CD4-positive, alpha-beta memory T cell (primary cell): ENCODE results near the gene SLC6A17. TPM values are rescaled to one million over a fixed set of nuclear protein-coding genes. Genes with fewer than 3 reads are reported as not detected.

Experiments used
- CTCF ChIA-PET: fragments of 350-600 bp; sonication (Branson Sonifier 250); formaldehyde crosslinking; loops from one replicate; lab custom pipeline; 2021; ENCODE audit warnings: inconsistent platforms; ENCODE audit not compliant: partially characterized antibody; lab: Charles Lee
- POLR2A ChIA-PET: fragments of 350-600 bp; sonication (Branson Sonifier 250); formaldehyde crosslinking; loops from one replicate; lab custom pipeline; 2021; ENCODE audit not compliant: partially characterized antibody; lab: Charles Lee
- DNase-seq, 5 donors: peaks; one replicate each; pipeline versions ENCODE4 v3.0.0 to v3.0.0-alpha.2; 2020 to 2022; ENCODE audit warnings: mixed read lengths in 1 of 5
- H3K27ac ChIP-seq: one replicate; pipeline ENCODE4 v1.7.0; 2013; ENCODE audit warnings: low read depth, low read length
- H3K27me3 ChIP-seq: 2 replicates; pipeline ENCODE4 v1.7.0; 2013; ENCODE audit warnings: mild to moderate bottlenecking, low read length, moderate library complexity; ENCODE audit not compliant: insufficient read depth
- H3K36me3 ChIP-seq: 2 replicates; pipeline ENCODE4 v1.7.0; 2013; ENCODE audit warnings: mild to moderate bottlenecking, low read length, moderate library complexity; ENCODE audit not compliant: insufficient read depth
- H3K4me1 ChIP-seq: 2 replicates; pipeline ENCODE4 v1.7.0; 2013; ENCODE audit warnings: mild to moderate bottlenecking, low read length, moderate library complexity; ENCODE audit not compliant: insufficient read depth
- H3K4me3 ChIP-seq, 2 donors: one replicate each; pipeline ENCODE4 v1.7.0; 2013; ENCODE audit warnings: low read length in 2 of 2, mild to moderate bottlenecking in 1 of 2
- H3K9me3 ChIP-seq, 2 donors: one replicate each; pipeline ENCODE4 v1.7.0; 2013; ENCODE audit warnings: low read length in 2 of 2, control low read depth in 1 of 2; ENCODE audit not compliant: control insufficient read depth in 1 of 2
- H3K27ac Mint-ChIP-seq, 7 donors: one replicate each; pipeline ENCODE4 v1.8.0; 2020 to 2021; ENCODE audit warnings: mixed read lengths in 7 of 7, mild to moderate bottlenecking in 6 of 7, inconsistent platforms in 3 of 7, moderate library complexity in 3 of 7
- H3K27me3 Mint-ChIP-seq, 2 donors: one replicate each; pipeline ENCODE4 v1.8.0; 2020 to 2021; ENCODE audit warnings: mixed read lengths in 2 of 2
- H3K36me3 Mint-ChIP-seq, 2 donors: one replicate each; pipeline ENCODE4 v1.8.0; 2020 to 2021; ENCODE audit warnings: mixed read lengths in 2 of 2, inconsistent platforms in 1 of 2, mild to moderate bottlenecking in 1 of 2
- H3K4me1 Mint-ChIP-seq, 4 donors: one replicate each; pipeline ENCODE4 v1.8.0; 2020 to 2021; ENCODE audit warnings: mixed read lengths in 4 of 4, mild to moderate bottlenecking in 1 of 4
- H3K4me3 Mint-ChIP-seq, 8 donors: one replicate each; pipeline ENCODE4 v1.8.0; 2020 to 2021; ENCODE audit warnings: mixed read lengths in 8 of 8, mild to moderate bottlenecking in 7 of 8, moderate library complexity in 6 of 8, inconsistent platforms in 3 of 8
- H3K9me3 Mint-ChIP-seq, 8 donors: one replicate each; pipeline ENCODE4 v1.8.0; 2020 to 2021; ENCODE audit warnings: mixed read lengths in 8 of 8, mild to moderate bottlenecking in 5 of 8, inconsistent platforms in 3 of 8, moderate library complexity in 1 of 8
- intact Hi-C: fragments of 100-400 bp; cut with micrococcal nuclease; formaldehyde crosslinking; loops from one replicate; pipeline ENCODE4 v1.15.1; 2023
- polyA plus RNA-seq, 2 donors: library from polyadenylated mRNA; unstranded; fragments of 300-500 nt; fragmentation: Illumina TruSeq; gene quantifications; one replicate each; pipeline ENCODE4 v1.2.3, GENCODE V29; 2021
- total RNA-seq, 2 experiments: library from RNA; stranded (reverse); gene quantifications; one replicate each; pipeline ENCODE4 v1.2.3, GENCODE V29; 2021

The SLC6A17 gene
- total and polyA plus RNA-seq, 4 experiments from 2014 or later: not detected

DNA sequence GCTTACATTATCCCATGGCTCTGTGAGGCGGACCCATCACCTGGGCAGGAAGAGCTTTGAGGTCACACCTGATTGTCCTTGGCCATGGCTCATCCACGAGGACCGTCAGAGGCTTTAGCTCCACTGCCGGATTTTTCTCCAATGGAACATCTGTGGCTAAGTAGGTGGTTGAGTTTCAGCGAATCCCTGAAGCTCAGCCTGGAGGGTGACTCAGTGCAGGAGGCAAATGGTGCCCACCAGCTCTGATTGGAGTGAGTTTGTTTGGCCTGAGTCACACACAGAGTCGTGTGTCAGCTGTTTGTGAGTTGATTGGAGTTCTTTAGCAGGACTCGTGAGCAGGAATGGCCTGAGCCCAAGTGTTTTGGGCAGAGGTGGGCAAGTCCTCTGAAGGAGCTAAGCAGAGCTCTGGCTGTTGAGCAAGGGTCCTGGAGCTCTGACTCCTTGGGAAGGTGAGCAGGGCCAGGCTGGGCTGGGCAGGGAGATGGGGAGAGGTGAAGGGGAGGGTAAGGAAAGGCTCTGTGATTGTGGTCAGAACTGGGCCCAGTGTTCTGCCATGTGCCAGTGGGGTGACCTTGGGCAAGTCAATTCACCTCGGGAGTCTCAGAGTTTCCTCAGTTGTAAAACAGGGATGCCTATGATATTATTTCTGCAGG lies 2.0 kb downstream of the SLC6A17 start:
- H3K9me3 Mint-ChIP-seq: peaks cover 0 to 7% (median under 1%) of the 10 kb centered on the region in 8 donors
- no peak overlapping the region for H3K4me3 Mint-ChIP-seq
- no peaks in the 10 kb centered on the region for H3K36me3 Mint-ChIP-seq
- Histone ChIP-seq H3K27me3 (peaks cover 20% of the 10 kb centered on the region), H3K27ac (no peak overlapping the region), H3K4me3 (no peak overlapping the region), H3K9me3 (no peaks in the 10 kb centered on the region), H3K36me3 (no peaks in the 10 kb centered on the region), H3K4me1 (no peaks in the 10 kb centered on the region)
- no peak for DNase-seq
- no peak overlapping the region for H3K27ac Mint-ChIP-seq
- POLR2A ChIA-PET: interaction anchor here (0.6 kb wide), 1 partner anchor 9 kb away, joined by 3 read pairs; no protein-coding TSS in a partner anchor
- CTCF ChIA-PET: interaction anchor here (1.4 kb wide), 1 partner anchor 16 kb away, joined by 3 read pairs; no protein-coding TSS in a partner anchor
- peaks cover 49 to 54% of the 10 kb centered on the region in 2 donors for H3K27me3 Mint-ChIP-seq
- H3K4me1 Mint-ChIP-seq: peaks cover 2 to 8% (median 2%) of the 10 kb centered on the region in 4 donors
- intact Hi-C loops: no loop called here

DNA sequence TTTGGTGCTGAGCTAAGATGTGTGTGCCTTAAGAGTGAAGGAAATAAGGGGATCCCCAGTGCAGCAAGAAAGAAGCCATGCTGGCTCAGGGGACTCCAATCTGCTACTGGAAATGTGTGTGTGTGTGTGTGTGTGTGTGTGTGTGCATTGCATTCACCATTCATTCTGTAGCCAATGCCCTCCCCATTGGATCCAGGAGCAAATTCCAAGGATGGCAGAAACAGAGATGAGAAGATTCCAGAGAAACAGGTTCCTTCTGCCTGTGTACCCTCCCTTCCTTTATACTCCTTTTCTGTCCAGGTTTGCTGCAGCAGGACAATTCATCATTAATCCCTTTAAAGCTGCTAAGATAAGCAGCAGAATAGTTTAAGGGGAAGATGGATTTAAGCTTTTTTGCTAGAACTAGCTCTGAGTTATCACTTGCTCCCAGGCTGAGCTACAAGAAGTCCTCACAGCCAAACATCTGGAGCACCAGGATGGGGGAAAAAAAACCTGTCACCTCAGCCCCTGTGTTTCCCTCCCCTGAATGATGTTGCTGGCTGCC lies 3.2 kb downstream of the SLC6A17 start:
- H3K27ac ChIP-seq: no peak overlapping the region
- DNase-seq: no peak
- H3K4me1 ChIP-seq: no peaks in the 10 kb centered on the region
- CTCF ChIA-PET: interaction anchor here (0.7 kb wide), 1 partner anchor 1284 kb away, joined by 5 read pairs; no protein-coding TSS in a partner anchor
- Mint-ChIP-seq H3K9me3 (peaks cover 0 to 9% (median 3%) of the 10 kb centered on the region in 8 donors), H3K4me1 (peaks cover 2 to 8% (median 2%) of the 10 kb centered on the region in 4 donors), H3K4me3 (no peak overlapping the region), H3K27me3 (peaks cover 53 to 57% of the 10 kb centered on the region in 2 donors), H3K36me3 (peaks cover 0 to 3% of the 10 kb centered on the region in 2 donors), H3K27ac (no peak overlapping the region)
- H3K9me3 ChIP-seq: no peaks in the 10 kb centered on the region
- intact Hi-C loops: no loop called here
- POLR2A ChIA-PET: no interaction called here
- no peak overlapping the region for H3K4me3 ChIP-seq
- H3K36me3 ChIP-seq: no peaks in the 10 kb centered on the region
- peaks cover 20% of the 10 kb centered on the region for H3K27me3 ChIP-seq

DNA sequence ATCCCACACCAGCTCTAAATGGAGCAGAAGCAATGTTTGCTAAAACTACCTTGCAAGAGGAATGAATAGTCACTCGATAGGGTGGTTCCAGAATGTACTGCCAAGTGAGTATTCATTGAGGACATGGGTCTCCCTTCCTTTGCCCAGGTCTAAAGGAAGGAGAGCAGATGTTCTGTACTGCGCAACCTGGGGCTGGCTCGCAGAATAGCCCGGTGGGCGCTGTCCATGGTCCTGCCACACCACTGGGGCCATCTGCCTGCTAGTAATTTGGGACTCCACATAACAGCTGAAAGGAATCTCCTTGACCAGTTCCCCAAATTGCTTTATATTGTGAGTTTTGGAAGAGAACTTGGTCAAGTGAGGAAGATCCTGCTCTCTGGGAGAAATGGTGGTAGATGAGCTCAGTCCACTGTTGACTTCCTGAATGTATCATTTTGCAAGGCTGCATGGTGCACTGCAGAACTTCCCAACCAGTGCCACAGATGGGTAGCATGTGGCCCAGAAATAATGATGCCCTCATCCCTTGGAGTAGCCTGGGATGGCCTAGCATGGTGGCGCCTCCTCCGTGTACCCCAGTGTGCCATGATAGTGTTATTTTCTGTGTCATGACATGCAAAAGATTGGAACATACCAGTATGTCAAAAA lies 5.7 kb downstream of the SLC6A17 start:
- Histone ChIP-seq H3K27me3 (peaks cover 20% of the 10 kb centered on the region), H3K36me3 (no peaks in the 10 kb centered on the region), H3K9me3 (no peaks in the 10 kb centered on the region), H3K4me3 (no peak overlapping the region), H3K27ac (no peak overlapping the region), H3K4me1 (no peaks in the 10 kb centered on the region)
- POLR2A ChIA-PET: no interaction called here
- intact Hi-C loops: no loop called here
- Mint-ChIP-seq H3K27me3 (peaks cover 59 to 60% of the 10 kb centered on the region in 2 donors), H3K36me3 (peaks cover 0 to 3% of the 10 kb centered on the region in 2 donors), H3K4me1 (no peaks in the 10 kb centered on the region), H3K27ac (no peak overlapping the region), H3K4me3 (no peak overlapping the region), H3K9me3 (peaks cover 2 to 9% (median 6%) of the 10 kb centered on the region in 8 donors)
- DNase-seq: peak in 4 of 5 donors; percentile 21 to 33 (median 28)
- CTCF ChIA-PET: interaction anchor here (0.9 kb wide), 1 partner anchor 159 kb away, joined by 3 read pairs; no protein-coding TSS in a partner anchor

DNA sequence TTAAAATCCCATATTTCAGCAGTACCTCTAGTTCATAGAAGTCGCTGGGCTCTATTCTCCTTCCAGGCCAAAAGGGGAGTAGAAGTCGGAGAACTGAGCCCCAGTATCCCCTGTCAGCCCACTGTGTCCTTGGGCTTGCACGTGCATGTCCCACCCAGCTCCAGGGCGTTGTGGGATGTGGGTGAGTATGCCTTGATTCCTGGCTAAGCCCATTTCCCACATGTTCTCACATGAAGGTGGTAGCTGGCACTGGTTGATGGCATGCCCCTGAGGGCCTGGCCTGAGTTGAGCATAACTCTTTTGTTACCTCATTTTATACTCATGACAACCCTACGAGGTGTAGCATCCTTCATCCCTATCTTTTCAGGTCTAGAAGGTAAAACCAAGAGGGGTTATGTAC lies 8.0 kb downstream of the SLC6A17 start:
- peaks cover 0 to 6% of the 10 kb centered on the region in 2 donors for H3K36me3 Mint-ChIP-seq
- H3K27me3 Mint-ChIP-seq: peaks cover 45 to 48% of the 10 kb centered on the region in 2 donors
- peaks cover 2 to 10% (median 6%) of the 10 kb centered on the region in 8 donors for H3K9me3 Mint-ChIP-seq
- Histone ChIP-seq H3K9me3 (no peaks in the 10 kb centered on the region), H3K4me3 (no peak overlapping the region), H3K27ac (no peak overlapping the region), H3K36me3 (no peaks in the 10 kb centered on the region), H3K4me1 (no peaks in the 10 kb centered on the region), H3K27me3 (peaks cover 4% of the 10 kb centered on the region)
- no peak for DNase-seq
- H3K4me1 Mint-ChIP-seq: no peaks in the 10 kb centered on the region
- H3K27ac Mint-ChIP-seq: no peak overlapping the region
- ChIA-PET CTCF (no interaction called here), POLR2A (no interaction called here)
- H3K4me3 Mint-ChIP-seq: no peak overlapping the region
- intact Hi-C loops: no loop called here

DNA sequence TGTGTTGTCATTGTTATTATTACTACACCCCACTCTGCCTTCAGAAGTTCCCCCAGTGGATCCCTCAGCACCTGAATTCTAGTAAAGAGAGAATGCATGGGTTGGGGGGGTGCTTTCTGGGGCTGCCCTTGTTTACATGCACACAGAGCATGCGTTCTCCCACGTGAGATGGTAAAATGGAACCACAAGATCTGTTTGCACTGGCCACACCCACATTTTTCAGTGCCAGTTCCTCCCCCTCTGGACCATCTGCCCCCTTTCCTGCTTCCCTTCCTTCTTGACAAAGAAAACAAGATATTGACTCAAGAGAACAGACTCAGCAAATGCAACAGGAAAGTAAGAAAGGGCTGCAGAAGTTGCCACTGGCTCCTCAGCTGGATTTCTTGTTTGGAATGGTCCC lies 8.9 kb downstream of the SLC6A17 start:
- DNase-seq: no peak
- no peaks in the 10 kb centered on the region for H3K4me1 ChIP-seq
- H3K9me3 ChIP-seq: no peaks in the 10 kb centered on the region
- Mint-ChIP-seq H3K36me3 (peaks cover 0 to 6% of the 10 kb centered on the region in 2 donors), H3K4me1 (no peaks in the 10 kb centered on the region), H3K27ac (no peak overlapping the region), H3K4me3 (no peak overlapping the region), H3K27me3 (peaks cover 41% of the 10 kb centered on the region in 2 donors), H3K9me3 (peaks cover 2 to 10% (median 6%) of the 10 kb centered on the region in 8 donors)
- H3K36me3 ChIP-seq: no peaks in the 10 kb centered on the region
- peaks cover 4% of the 10 kb centered on the region for H3K27me3 ChIP-seq
- POLR2A ChIA-PET: no interaction called here
- H3K27ac ChIP-seq: no peak overlapping the region
- intact Hi-C loops: no loop called here
- H3K4me3 ChIP-seq: no peak overlapping the region
- CTCF ChIA-PET: no interaction called here

DNA sequence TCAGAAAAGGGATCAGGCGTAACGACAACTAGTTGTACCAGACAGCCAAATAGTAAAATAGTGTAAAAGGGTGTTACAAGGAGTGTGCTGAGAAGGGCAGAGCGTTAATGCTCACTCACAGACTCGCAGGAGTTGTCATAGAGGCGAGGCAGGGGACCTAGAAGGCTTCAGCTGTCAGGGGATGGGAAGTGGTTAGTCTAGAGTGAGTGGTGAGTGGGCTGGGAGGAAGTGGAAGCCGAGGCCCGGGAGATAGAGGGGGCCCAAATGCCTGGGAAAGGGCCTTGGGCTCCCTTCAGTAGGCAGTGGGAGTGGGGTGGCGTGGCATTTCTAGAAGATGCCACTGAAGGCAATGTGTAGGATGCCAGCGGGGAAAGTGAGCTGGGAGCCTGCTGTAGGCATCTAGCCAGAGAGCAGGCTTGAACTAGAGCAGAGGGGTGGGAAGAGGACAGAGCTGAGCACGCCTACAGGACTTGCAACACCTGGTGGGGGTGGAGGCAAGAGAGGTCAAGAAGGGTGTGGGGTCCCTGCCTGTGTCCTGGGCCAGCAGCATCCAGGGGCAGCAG lies 10.3 kb downstream of the SLC6A17 start:
- H3K27me3 ChIP-seq: peaks cover 4% of the 10 kb centered on the region
- Mint-ChIP-seq H3K27me3 (peaks cover 28 to 34% of the 10 kb centered on the region in 2 donors), H3K4me3 (peak overlapping the region in 1 of 8 donors; percentile 27), H3K4me1 (no peaks in the 10 kb centered on the region), H3K9me3 (peaks cover 2 to 9% (median 6%) of the 10 kb centered on the region in 8 donors), H3K27ac (no peak overlapping the region), H3K36me3 (peaks cover 0 to 6% of the 10 kb centered on the region in 2 donors)
- H3K4me3 ChIP-seq: no peak overlapping the region
- no peaks in the 10 kb centered on the region for H3K36me3 ChIP-seq
- intact Hi-C loops: no loop called here
- CTCF ChIA-PET: no interaction called here
- no peaks in the 10 kb centered on the region for H3K4me1 ChIP-seq
- POLR2A ChIA-PET: interaction anchor here (0.5 kb wide), 1 partner anchor 8 kb away, joined by 3 read pairs; no protein-coding TSS in a partner anchor
- no peak overlapping the region for H3K27ac ChIP-seq
- DNase-seq: no peak
- no peaks in the 10 kb centered on the region for H3K9me3 ChIP-seq

DNA sequence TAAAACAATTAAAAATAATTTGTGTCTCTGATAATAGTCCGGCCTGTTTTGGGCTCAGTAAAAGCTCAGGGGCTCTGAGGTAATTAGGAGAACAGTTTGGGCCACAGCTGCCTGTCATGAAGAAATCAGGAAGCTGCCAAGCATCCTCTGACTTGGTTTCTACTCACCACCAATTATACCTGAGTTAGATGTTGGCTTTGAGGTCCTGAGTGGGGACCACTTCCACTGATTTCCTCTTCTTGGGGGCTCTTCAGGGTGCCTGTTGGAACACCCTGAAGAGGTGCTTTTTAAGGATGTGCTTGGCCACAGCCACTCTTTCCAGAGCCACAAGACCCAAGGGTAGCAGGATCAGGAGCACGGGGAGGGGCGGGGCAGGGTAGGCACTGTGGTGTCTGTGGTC lies 10.9 kb downstream of the SLC6A17 start:
- CTCF ChIA-PET: no interaction called here
- Mint-ChIP-seq H3K4me3 (no peak overlapping the region), H3K27ac (no peak overlapping the region), H3K4me1 (no peaks in the 10 kb centered on the region), H3K36me3 (peaks cover 0 to 6% of the 10 kb centered on the region in 2 donors), H3K9me3 (peaks cover 2 to 8% (median 6%) of the 10 kb centered on the region in 8 donors), H3K27me3 (peaks cover 27 to 33% of the 10 kb centered on the region in 2 donors)
- DNase-seq: no peak
- no peak overlapping the region for H3K4me3 ChIP-seq
- H3K4me1 ChIP-seq: no peaks in the 10 kb centered on the region
- H3K36me3 ChIP-seq: no peaks in the 10 kb centered on the region
- POLR2A ChIA-PET: interaction anchor here (0.5 kb wide), 1 partner anchor 9 kb away, joined by 3 read pairs; no protein-coding TSS in a partner anchor
- intact Hi-C loops: no loop called here
- peaks cover 4% of the 10 kb centered on the region for H3K27me3 ChIP-seq
- no peaks in the 10 kb centered on the region for H3K9me3 ChIP-seq
- H3K27ac ChIP-seq: no peak overlapping the region
